Neuronal stem cell (in vitro differentiated cells): ENCODE measurements around the gene EXO1. TPM values are rescaled to one million over a fixed set of nuclear protein-coding genes. Genes with fewer than 3 reads are reported as not detected.

Experiments used
- DNase-seq: peaks from one replicate; pipeline ENCODE4 v3.0.0-alpha.2; 2013; ENCODE audit warnings: low spot score
- H2AFZ ChIP-seq: one replicate; pipeline ENCODE4 v1.6.1; 2013; ENCODE audit warnings: mild to moderate bottlenecking, low read length, inconsistent platforms
- H2AK5ac ChIP-seq: 2 replicates; pipeline ENCODE4 v1.6.1; 2013; ENCODE audit warnings: low read depth, mild to moderate bottlenecking, inconsistent platforms, low read length, moderate library complexity, mixed read lengths
- H2BK120ac ChIP-seq: 2 replicates; pipeline ENCODE4 v1.6.1; 2013; ENCODE audit warnings: low read depth, mild to moderate bottlenecking, inconsistent platforms, low read length, moderate library complexity, mixed read lengths
- H2BK12ac ChIP-seq: one replicate; pipeline ENCODE4 v1.6.1; 2013; ENCODE audit warnings: low read length, inconsistent platforms
- H2BK15ac ChIP-seq: 2 replicates; pipeline ENCODE4 v1.6.1; 2013; ENCODE audit warnings: mild to moderate bottlenecking, low read length, inconsistent platforms, mixed read lengths
- H2BK5ac ChIP-seq: one replicate; pipeline ENCODE4 v1.6.1; 2013; ENCODE audit warnings: inconsistent platforms, mild to moderate bottlenecking, low read length, moderate library complexity
- H3K14ac ChIP-seq: one replicate; pipeline ENCODE4 v1.6.1; 2013; ENCODE audit warnings: low read length, inconsistent platforms
- H3K18ac ChIP-seq: 2 replicates; pipeline ENCODE4 v1.6.1; 2013; ENCODE audit warnings: low read length, inconsistent platforms
- H3K23ac ChIP-seq: 2 replicates; pipeline ENCODE4 v1.6.1; 2013; ENCODE audit warnings: low read depth, mild to moderate bottlenecking, mixed read lengths, low read length, inconsistent platforms; ENCODE audit not compliant: poor library complexity
- H3K27ac ChIP-seq: replicated peaks from 3 replicates; pipeline ENCODE4 v1.5.1; 2013; ENCODE audit warnings: low read length, inconsistent platforms
- H3K27me3 ChIP-seq, 3 experiments: 2 replicates each; pipeline ENCODE4 v1.6.1; 2013; ENCODE audit warnings: low read length in 3 of 3, mild to moderate bottlenecking in 2 of 3, inconsistent platforms in 1 of 3, low read depth in 1 of 3, mixed read lengths in 1 of 3, moderate library complexity in 1 of 3; ENCODE audit not compliant: control insufficient read depth in 3 of 3, insufficient read depth in 3 of 3
- H3K36me3 ChIP-seq, 2 donors: replicated peaks in 1 of 2; 2 replicates each; pipeline ENCODE4 v1.6.1; 2013; ENCODE audit warnings: low read length in 2 of 2; ENCODE audit not compliant: control insufficient read depth in 2 of 2, insufficient read depth in 2 of 2
- H3K4ac ChIP-seq: 2 replicates; pipeline ENCODE4 v1.6.1; 2013; ENCODE audit warnings: inconsistent platforms, mild to moderate bottlenecking, low read length, moderate library complexity
- H3K4me1 ChIP-seq, 2 donors: 1 replicate in 1 of 2; 2 replicates in 1 of 2; pipeline ENCODE4 v1.6.1; 2013; ENCODE audit warnings: low read length in 2 of 2, low read depth in 1 of 2; ENCODE audit not compliant: control insufficient read depth in 2 of 2, insufficient read depth in 1 of 2
- H3K4me2 ChIP-seq: one replicate; pipeline ENCODE4 v1.6.1; 2013; ENCODE audit warnings: mild to moderate bottlenecking, low read length, inconsistent platforms; ENCODE audit not compliant: insufficient read depth, poor library complexity, severe bottlenecking
- H3K4me3 ChIP-seq, 2 donors: 2 replicates each; pipeline ENCODE4 v1.5.1; 2013; ENCODE audit warnings: low read length in 2 of 2, mild to moderate bottlenecking in 2 of 2, inconsistent platforms in 1 of 2, moderate library complexity in 1 of 2
- H3K79me1 ChIP-seq: one replicate; pipeline ENCODE4 v1.6.1; 2013; ENCODE audit warnings: low read depth, mild to moderate bottlenecking, inconsistent platforms, low read length, moderate library complexity
- H3K9ac ChIP-seq: one replicate; pipeline ENCODE4 v1.6.1; 2013; ENCODE audit warnings: mild to moderate bottlenecking, low read depth, low read length, inconsistent platforms; ENCODE audit not compliant: poor library complexity
- H3K9me3 ChIP-seq, 2 donors: replicated peaks in 1 of 2; 2 replicates each; pipeline versions ENCODE3 to v1.6.1; 2013; ENCODE audit warnings: low read length in 2 of 2, mild to moderate bottlenecking in 2 of 2, inconsistent platforms in 1 of 2, low read depth in 1 of 2, mixed read lengths in 1 of 2, moderate library complexity in 1 of 2; ENCODE audit not compliant: control insufficient read depth in 2 of 2, insufficient read depth in 1 of 2
- H4K8ac ChIP-seq: one replicate; pipeline ENCODE4 v1.6.1; 2013; ENCODE audit warnings: low read depth, mild to moderate bottlenecking, inconsistent platforms, low read length, moderate library complexity
- H4K91ac ChIP-seq: one replicate; pipeline ENCODE4 v1.6.1; 2013; ENCODE audit warnings: low read length, low read depth, mild to moderate bottlenecking, inconsistent platforms; ENCODE audit not compliant: poor library complexity
- WGBS, 2 donors: extraction: QIAGEN DNeasy Blood & Tissue Kit; methylation state at CpG; one replicate each; pipeline ENCODE4 v1.1.7; 2013; ENCODE audit warnings: missing lambda C conversion rate in 2 of 2, mixed read lengths in 1 of 2; ENCODE audit not compliant: insufficient read length in 2 of 2, insufficient replicate concordance in 1 of 2; ENCODE audit errors: extremely low coverage in 2 of 2; 5-methylcytosine and 5-hydroxymethylcytosine counted together
- polyA plus RNA-seq, 2 experiments: library from polyadenylated mRNA; stranded (reverse); fragments of 200-250 nt; gene quantifications; one replicate each; pipeline ENCODE4 v1.2.3, GENCODE V29; 2013

The EXO1 gene
- 13.4 TPM for polyA plus RNA-seq (2013, experiment 1 of 2)
- 12.7 TPM for polyA plus RNA-seq (2013, experiment 2 of 2)

- Histone ChIP-seq H2AFZ (peak within 1 kb of the TSS; percentile 97), H3K4me3 (peak within 1 kb of the TSS; percentile 92 to 94), H3K27ac (peak within 1 kb of the TSS; percentile 98), H3K36me3 (peaks cover 6 to 41% of the 10 kb centered on the region in 2 donors), H2BK12ac (peak within 1 kb of the TSS; percentile 84), H2BK15ac (no peak within 1 kb of the TSS), H3K23ac (peak within 1 kb of the TSS; percentile 95), H3K18ac (peak within 1 kb of the TSS; percentile 100), H3K4me1 (peaks cover 4 to 5% of the 10 kb centered on the region in 2 donors), H3K79me1 (peaks cover 3% of the 10 kb centered on the region), H3K9me3 (no peaks in the 10 kb centered on the region), H3K14ac (peak within 1 kb of the TSS; percentile 100), H3K4ac (peak within 1 kb of the TSS; percentile 93), H2BK120ac (peak within 1 kb of the TSS; percentile 96), H3K27me3 (no peaks in the 10 kb centered on the region), H3K9ac (peak within 1 kb of the TSS; percentile 98), H2BK5ac (peak within 1 kb of the TSS; percentile 94), H4K8ac (no peak within 1 kb of the TSS), H2AK5ac (no peak within 1 kb of the TSS), H4K91ac (no peak within 1 kb of the TSS), H3K4me2 (peak within 1 kb of the TSS; percentile 78)
- peak; percentile 85 for DNase-seq
- no CpG with 5 or more reads among the region's 68 CpGs for WGBS, 2 donors
Measured at GRCh38 chr1:241847796-241848685, at the start of gene EXO1. Gene EXO1, plus strand, starts transcription at chr1:241848204. Its CDS starts 2,222 bp downstream, at chr1:241850426.

- Histone ChIP-seq H2BK120ac (no peak overlapping the region), H4K91ac (no peak overlapping the region), H3K27me3 (no peaks in the 10 kb centered on the region), H3K27ac (no peak overlapping the region), H3K4ac (no peak overlapping the region), H3K23ac (no peak overlapping the region), H3K18ac (no peak overlapping the region), H3K14ac (no peak overlapping the region), H3K9me3 (no peaks in the 10 kb centered on the region), H2BK15ac (no peak overlapping the region), H3K4me3 (no peak overlapping the region), H4K8ac (no peak overlapping the region), H3K4me2 (no peak overlapping the region), H2BK12ac (no peak overlapping the region), H3K36me3 (no peaks in the 10 kb centered on the region), H2AFZ (no peak overlapping the region), H2BK5ac (no peak overlapping the region), H2AK5ac (no peak overlapping the region), H3K9ac (no peak overlapping the region), H3K4me1 (peaks cover 0 to 2% of the 10 kb centered on the region in 2 donors), H3K79me1 (no peaks in the 10 kb centered on the region)
- no CpG with 5 or more reads among the region's 1 CpG for WGBS, 2 donors
- DNase-seq: no peak
Measured at GRCh38 chr1:241799416-241799815, 48.6 kb upstream of the EXO1 start.

- H3K4me2 ChIP-seq: no peak overlapping the region
Measured at GRCh38 chr1:241800640-241801039, 47.4 kb upstream of the EXO1 start.

GRCh38 chr1:241802863-241803262, 45.1 kb upstream of the EXO1 start:
- Histone ChIP-seq H4K8ac (no peak overlapping the region), H3K9ac (no peak overlapping the region), H3K79me1 (no peaks in the 10 kb centered on the region), H3K27me3 (no peaks in the 10 kb centered on the region), H3K27ac (no peak overlapping the region), H3K4ac (no peak overlapping the region), H4K91ac (no peak overlapping the region), H3K36me3 (no peaks in the 10 kb centered on the region), H3K14ac (no peak overlapping the region), H2BK120ac (no peak overlapping the region), H2BK5ac (no peak overlapping the region), H2AK5ac (no peak overlapping the region), H3K9me3 (no peaks in the 10 kb centered on the region), H2BK12ac (no peak overlapping the region), H2BK15ac (no peak overlapping the region), H3K4me3 (no peak overlapping the region), H3K4me2 (no peak overlapping the region), H2AFZ (no peak overlapping the region), H3K18ac (no peak overlapping the region), H3K23ac (no peak overlapping the region), H3K4me1 (peaks cover 0 to 2% of the 10 kb centered on the region in 2 donors)
- no CpG with 5 or more reads among the region's 3 CpGs for WGBS, 2 donors
- DNase-seq: no peak

More at GRCh38 chr1:241800640-241801039, 47.4 kb upstream of the EXO1 start:
- no peak overlapping the region for H3K23ac ChIP-seq
- no peak overlapping the region for H2BK12ac ChIP-seq
- H4K91ac ChIP-seq: no peak overlapping the region
- H3K14ac ChIP-seq: no peak overlapping the region
- no peak overlapping the region for H3K18ac ChIP-seq
- no peak overlapping the region for H2BK5ac ChIP-seq
- no peak overlapping the region for H3K27ac ChIP-seq
- no peaks in the 10 kb centered on the region for H3K36me3 ChIP-seq
- H3K9me3 ChIP-seq: no peaks in the 10 kb centered on the region
- no peak for DNase-seq
- H2BK120ac ChIP-seq: no peak overlapping the region
- H3K9ac ChIP-seq: no peak overlapping the region
- H3K4me1 ChIP-seq: peaks cover 0 to 2% of the 10 kb centered on the region in 2 donors
- H3K79me1 ChIP-seq: no peaks in the 10 kb centered on the region
- H3K27me3 ChIP-seq: no peaks in the 10 kb centered on the region
- H2BK15ac ChIP-seq: no peak overlapping the region
- no CpG with 5 or more reads among the region's 3 CpGs for WGBS, 2 donors
- no peak overlapping the region for H2AK5ac ChIP-seq
- H4K8ac ChIP-seq: no peak overlapping the region
- no peak overlapping the region for H3K4me3 ChIP-seq
- no peak overlapping the region for H2AFZ ChIP-seq
- H3K4ac ChIP-seq: no peak overlapping the region
